Activated naive CD4-positive, alpha-beta T cell treated with anti-CD3 and anti-CD28 coated beads, Interleukin-2, amount 10 ng/mL, durations not matched to agents 7 days and 5 days (primary cell): Measurements from ENCODE around the gene MS4A15.
A peak's percentile ranks its signal among the peaks of the same experiment; 100 is the strongest.

Experiments
- CTCF ChIA-PET: fragments of 350-600 bp; sonication (Branson Sonifier 250); formaldehyde crosslinking; loops from one replicate; lab custom pipeline; 2021; ENCODE audit warnings: antibody characterized with exemption; lab: Charles Lee
- DNase-seq: peaks from one replicate; pipeline ENCODE4 v3.0.0-alpha.2; 2020
- H3K27ac Mint-ChIP-seq: one replicate; pipeline ENCODE4 v1.8.0; 2021; ENCODE audit warnings: mild to moderate bottlenecking, moderate library complexity, mixed read lengths
- H3K27me3 Mint-ChIP-seq: one replicate; pipeline ENCODE4 v1.8.0; 2021; ENCODE audit warnings: mild to moderate bottlenecking, mixed read lengths
- H3K36me3 Mint-ChIP-seq: one replicate; pipeline ENCODE4 v1.8.0; 2021; ENCODE audit warnings: mixed read lengths
- H3K4me1 Mint-ChIP-seq: one replicate; pipeline ENCODE4 v1.8.0; 2021; ENCODE audit warnings: mixed read lengths
- H3K4me3 Mint-ChIP-seq: one replicate; pipeline ENCODE4 v1.8.0; 2021; ENCODE audit warnings: mild to moderate bottlenecking, moderate library complexity, mixed read lengths
- H3K9me3 Mint-ChIP-seq: one replicate; pipeline ENCODE4 v1.8.0; 2021; ENCODE audit warnings: mixed read lengths

MS4A15 gene

GRCh38 chr11:60762851-60763691 lies 6.4 kb downstream of the MS4A15 start:
- Mint-ChIP-seq H3K9me3 (no peaks in the 10 kb centered on the region), H3K27me3 (peaks cover 34% of the 10 kb centered on the region), H3K27ac (no peak overlapping the region), H3K4me1 (no peaks in the 10 kb centered on the region), H3K4me3 (no peak overlapping the region), H3K36me3 (no peaks in the 10 kb centered on the region)
- DNase-seq, result no peak
- CTCF ChIA-PET, result interaction anchor here (1.0 to 2.0 kb wide), 8 partner anchors 9 to 125 kb away, joined by 3 to 16 read pairs (median 4); no protein-coding TSS in a partner anchor

GRCh38 chr11:60763692-60764369 lies 7.2 kb downstream of the MS4A15 start:
- Mint-ChIP-seq H3K36me3 (no peaks in the 10 kb centered on the region), H3K4me1 (no peaks in the 10 kb centered on the region), H3K27me3 (peaks cover 35% of the 10 kb centered on the region), H3K9me3 (no peaks in the 10 kb centered on the region), H3K4me3 (no peak overlapping the region), H3K27ac (no peak overlapping the region)
- no peak for DNase-seq
- CTCF ChIA-PET, result interaction anchor here (0.6 to 2.4 kb wide), 10 partner anchors 10 to 124 kb away, joined by 3 to 16 read pairs (median 4); no protein-coding TSS in a partner anchor

GRCh38 chr11:60764879-60765278 lies 8.2 kb downstream of the MS4A15 start:
- H3K9me3 Mint-ChIP-seq, result no peaks in the 10 kb centered on the region
- no peak overlapping the region for H3K4me3 Mint-ChIP-seq
- DNase-seq, result no peak
- H3K27me3 Mint-ChIP-seq, result peaks cover 28% of the 10 kb centered on the region
- CTCF ChIA-PET, result interaction anchor here (0.6 to 2.4 kb wide), 10 partner anchors 10 to 235 kb away, joined by 3 to 14 read pairs (median 3); no protein-coding TSS in a partner anchor
- no peaks in the 10 kb centered on the region for H3K4me1 Mint-ChIP-seq
- H3K36me3 Mint-ChIP-seq, result no peaks in the 10 kb centered on the region
- no peak overlapping the region for H3K27ac Mint-ChIP-seq

- Mint-ChIP-seq H3K4me3 (no peak overlapping the region), H3K9me3 (no peaks in the 10 kb centered on the region), H3K4me1 (no peaks in the 10 kb centered on the region), H3K27ac (no peak overlapping the region), H3K27me3 (peaks cover 24% of the 10 kb centered on the region), H3K36me3 (no peaks in the 10 kb centered on the region)
- DNase-seq, result no peak
- CTCF ChIA-PET, result interaction anchor here (0.6 to 2.4 kb wide), 10 partner anchors 10 to 410 kb away, joined by 3 to 14 read pairs (median 3); no protein-coding TSS in a partner anchor
Observed at GRCh38 chr11:60765355-60765754, 8.7 kb downstream of the MS4A15 start.

- peaks cover 24% of the 10 kb centered on the region for H3K27me3 Mint-ChIP-seq
Observed at GRCh38 chr11:60766547-60766946, 9.9 kb downstream of the MS4A15 start.

GRCh38 chr11:60767388-60767811 lies 10.7 kb downstream of the MS4A15 start:
- H3K36me3 Mint-ChIP-seq, result no peaks in the 10 kb centered on the region

More at GRCh38 chr11:60766547-60766946, 9.9 kb downstream of the MS4A15 start:
- H3K27ac Mint-ChIP-seq, result no peak overlapping the region
- H3K4me3 Mint-ChIP-seq, result no peak overlapping the region
- H3K36me3 Mint-ChIP-seq, result no peaks in the 10 kb centered on the region
- CTCF ChIA-PET, result interaction anchor here (1.0 kb wide), 1 partner anchor 8 kb away, joined by 3 read pairs; no protein-coding TSS in a partner anchor
- no peaks in the 10 kb centered on the region for H3K9me3 Mint-ChIP-seq
- H3K4me1 Mint-ChIP-seq, result no peaks in the 10 kb centered on the region
- DNase-seq, result no peak

GRCh38 chr11:60768202-60768601 lies 11.5 kb downstream of the MS4A15 start:
- Mint-ChIP-seq H3K9me3 (no peaks in the 10 kb centered on the region), H3K27me3 (peaks cover 30% of the 10 kb centered on the region), H3K4me3 (no peak overlapping the region), H3K36me3 (no peaks in the 10 kb centered on the region), H3K4me1 (no peaks in the 10 kb centered on the region), H3K27ac (no peak overlapping the region)
- no peak for DNase-seq
- CTCF ChIA-PET, result interaction anchor here (1.0 to 2.7 kb wide), 2 partner anchors 10 to 22 kb away, joined by 3 to 9 read pairs; no protein-coding TSS in a partner anchor

More at GRCh38 chr11:60767388-60767811, 10.7 kb downstream of the MS4A15 start:
- DNase-seq, result peak; percentile 37
- H3K4me1 Mint-ChIP-seq, result no peaks in the 10 kb centered on the region
- no peaks in the 10 kb centered on the region for H3K9me3 Mint-ChIP-seq
- CTCF ChIA-PET, result interaction anchor here (1.0 to 2.7 kb wide), 2 partner anchors 9 to 11 kb away, joined by 3 to 9 read pairs; no protein-coding TSS in a partner anchor
- H3K27ac Mint-ChIP-seq, result no peak overlapping the region
- H3K4me3 Mint-ChIP-seq, result no peak overlapping the region
- H3K27me3 Mint-ChIP-seq, result peaks cover 24% of the 10 kb centered on the region

GRCh38 chr11:60769273-60769672 lies 12.6 kb downstream of the MS4A15 start:
- CTCF ChIA-PET, result interaction anchor here (1.0 to 2.7 kb wide), 2 partner anchors 9 to 21 kb away, joined by 3 to 9 read pairs; no protein-coding TSS in a partner anchor
- DNase-seq, result no peak
- peaks cover 25% of the 10 kb centered on the region for H3K27me3 Mint-ChIP-seq

GRCh38 chr11:60769811-60770210 lies 13.1 kb downstream of the MS4A15 start:
- H3K27ac Mint-ChIP-seq, result no peak overlapping the region
- H3K36me3 Mint-ChIP-seq, result no peaks in the 10 kb centered on the region
- H3K4me3 Mint-ChIP-seq, result no peak overlapping the region
- peaks cover 28% of the 10 kb centered on the region for H3K27me3 Mint-ChIP-seq
- DNase-seq, result no peak
- no peaks in the 10 kb centered on the region for H3K9me3 Mint-ChIP-seq
- H3K4me1 Mint-ChIP-seq, result no peaks in the 10 kb centered on the region
- CTCF ChIA-PET, result no interaction called here

More at GRCh38 chr11:60769273-60769672, 12.6 kb downstream of the MS4A15 start:
- H3K36me3 Mint-ChIP-seq, result no peaks in the 10 kb centered on the region
- H3K4me1 Mint-ChIP-seq, result no peaks in the 10 kb centered on the region
- no peak overlapping the region for H3K4me3 Mint-ChIP-seq
- H3K9me3 Mint-ChIP-seq, result no peaks in the 10 kb centered on the region
- H3K27ac Mint-ChIP-seq, result no peak overlapping the region

- peaks cover 7% of the 10 kb centered on the region for H3K4me1 Mint-ChIP-seq
- H3K27me3 Mint-ChIP-seq, result peaks cover 33% of the 10 kb centered on the region
- DNase-seq, result no peak
- CTCF ChIA-PET, result interaction anchor here (2.6 kb wide), 1 partner anchor 116 kb away, joined by 7 read pairs; no protein-coding TSS in a partner anchor
- no peaks in the 10 kb centered on the region for H3K9me3 Mint-ChIP-seq
- H3K27ac Mint-ChIP-seq, result no peak overlapping the region
- no peaks in the 10 kb centered on the region for H3K36me3 Mint-ChIP-seq
- H3K4me3 Mint-ChIP-seq, result no peak overlapping the region
Observed at GRCh38 chr11:60771146-60771545, 14.5 kb downstream of the MS4A15 start.

- Mint-ChIP-seq H3K9me3 (no peaks in the 10 kb centered on the region), H3K36me3 (no peaks in the 10 kb centered on the region), H3K27me3 (peaks cover 29% of the 10 kb centered on the region), H3K4me3 (no peak overlapping the region), H3K27ac (no peak overlapping the region), H3K4me1 (peaks cover 7% of the 10 kb centered on the region)
- no peak for DNase-seq
- CTCF ChIA-PET, result interaction anchor here (1.0 to 2.6 kb wide), 2 partner anchors 9 to 115 kb away, joined by 3 to 7 read pairs; no protein-coding TSS in a partner anchor
Observed at GRCh38 chr11:60771879-60772525, 15.3 kb downstream of the MS4A15 start.

GRCh38 chr11:60772666-60773065 lies 16.0 kb downstream of the MS4A15 start:
- Mint-ChIP-seq H3K4me3 (no peak overlapping the region), H3K27me3 (peaks cover 33% of the 10 kb centered on the region), H3K36me3 (no peaks in the 10 kb centered on the region), H3K9me3 (no peaks in the 10 kb centered on the region), H3K27ac (no peak overlapping the region), H3K4me1 (peaks cover 7% of the 10 kb centered on the region)
- no peak for DNase-seq
- CTCF ChIA-PET, result interaction anchor here (1.0 to 2.6 kb wide), 2 partner anchors 10 to 115 kb away, joined by 3 to 7 read pairs; no protein-coding TSS in a partner anchor

- H3K27me3 Mint-ChIP-seq, result peaks cover 28% of the 10 kb centered on the region
- no peak for DNase-seq
- peaks cover 7% of the 10 kb centered on the region for H3K4me1 Mint-ChIP-seq
- CTCF ChIA-PET, result interaction anchor here (0.6 to 4.0 kb wide), 14 partner anchors 10 to 413 kb away, joined by 3 to 22 read pairs (median 4); partner anchors contain the start of genes MS4A10 and PTGDR2
- no peaks in the 10 kb centered on the region for H3K9me3 Mint-ChIP-seq
- H3K27ac Mint-ChIP-seq, result no peak overlapping the region
- H3K4me3 Mint-ChIP-seq, result no peak overlapping the region
- no peaks in the 10 kb centered on the region for H3K36me3 Mint-ChIP-seq
Observed at GRCh38 chr11:60774726-60775125, 18.1 kb downstream of the MS4A15 start.
